ENCODE data around the gene UBXN7.
"Not testable (repeated sequence)": the region's sequence is repeated elsewhere in the genome, so short reads cannot be mapped to it uniquely, and the experiment has no call there.

Gene UBXN7

GRCh38 chr3:196432137-196432879, at the start of gene UBXN7:
Gene UBXN7, minus strand, starts transcription at chr3:196432427. Its CDS starts 28 bp downstream, at chr3:196432399.
- H3K36me3 Mint-ChIP-seq, result no peaks in the 10 kb centered on the region
- H3K4me1 Mint-ChIP-seq (ENCODE audit: low read depth), result peaks cover 25% of the 10 kb centered on the region
- no peaks in the 10 kb centered on the region for H3K9me3 Mint-ChIP-seq (ENCODE audit: low read depth)
- no peaks in the 10 kb centered on the region for H3K27me3 Mint-ChIP-seq
- peak within 1 kb of the TSS; percentile 97 for H3K27ac Mint-ChIP-seq
- H3K4me3 Mint-ChIP-seq, result peak within 1 kb of the TSS; percentile 82

- Mint-ChIP-seq H3K9me3 (ENCODE audit: low read depth) (no peaks in the 10 kb centered on the region), H3K4me3 (no peak overlapping the region), H3K36me3 (peaks cover 7% of the 10 kb centered on the region), H3K4me1 (ENCODE audit: low read depth) (no peaks in the 10 kb centered on the region), H3K27ac (no peak overlapping the region), H3K27me3 (no peaks in the 10 kb centered on the region)
These were observed 45.5 kb upstream of the UBXN7 start for GRCh38 chr3:196477678-196478077.

DNA sequence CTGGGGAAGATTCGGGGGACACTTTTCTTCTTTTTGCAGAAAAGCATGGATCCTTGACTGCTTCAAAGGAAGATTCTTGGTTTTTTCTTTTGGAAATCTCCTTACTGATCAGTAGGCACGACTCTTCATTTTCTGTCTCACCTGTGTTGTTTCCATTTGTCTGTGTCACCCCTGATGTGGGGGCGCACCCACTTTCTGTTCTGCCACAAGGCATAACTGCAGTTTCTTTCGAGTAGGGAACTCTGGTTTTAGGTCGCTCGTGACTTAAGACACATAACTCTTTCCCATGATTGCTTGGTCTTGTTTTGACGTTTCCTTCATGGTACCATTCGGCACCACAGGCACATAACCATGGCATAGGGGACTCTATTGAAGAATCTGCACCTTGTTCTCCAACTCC, 40.1 kb upstream of the UBXN7 start:
- no peaks in the 10 kb centered on the region for H3K27me3 Mint-ChIP-seq
- H3K36me3 Mint-ChIP-seq, result peaks cover 9% of the 10 kb centered on the region
- peaks cover 3% of the 10 kb centered on the region for H3K4me1 Mint-ChIP-seq (ENCODE audit: low read depth)
- no peaks in the 10 kb centered on the region for H3K9me3 Mint-ChIP-seq (ENCODE audit: low read depth)
- no peak overlapping the region for H3K27ac Mint-ChIP-seq
- no peak overlapping the region for H3K4me3 Mint-ChIP-seq

GRCh38 chr3:196471551-196471950, 39.3 kb upstream of the UBXN7 start:
- Mint-ChIP-seq H3K27ac (no peak overlapping the region), H3K4me1 (ENCODE audit: low read depth) (peaks cover 3% of the 10 kb centered on the region), H3K9me3 (ENCODE audit: low read depth) (no peaks in the 10 kb centered on the region), H3K36me3 (peaks cover 9% of the 10 kb centered on the region), H3K27me3 (no peaks in the 10 kb centered on the region), H3K4me3 (no peak overlapping the region)

- not testable (repeated sequence) for H3K4me3 Mint-ChIP-seq; H3K27me3 Mint-ChIP-seq; H3K4me1 Mint-ChIP-seq (ENCODE audit: low read depth); H3K9me3 Mint-ChIP-seq (ENCODE audit: low read depth); H3K27ac Mint-ChIP-seq; H3K36me3 Mint-ChIP-seq
These were observed 38.0 kb upstream of the UBXN7 start for GRCh38 chr3:196470182-196470581.

DNA sequence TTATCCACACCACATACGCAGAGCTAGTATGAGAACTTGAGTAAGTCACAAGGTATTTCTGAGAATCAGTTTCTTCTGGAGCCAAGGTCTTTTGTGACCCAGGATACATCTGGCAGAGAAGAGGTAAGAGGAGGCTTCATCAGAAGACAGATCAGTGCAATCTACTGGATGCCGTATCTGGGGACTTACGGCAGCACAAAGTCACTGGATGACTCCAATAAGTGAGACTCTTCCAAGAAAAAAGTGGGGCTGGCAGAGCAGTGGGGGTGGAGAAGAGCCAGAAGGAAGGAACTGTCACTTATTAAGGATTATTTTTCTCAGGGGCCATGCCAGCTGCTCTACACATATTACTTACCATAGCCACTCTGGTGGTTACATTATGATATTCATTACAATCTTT, 31.6 kb upstream of the UBXN7 start:
- Mint-ChIP-seq H3K27me3 (no peaks in the 10 kb centered on the region), H3K4me1 (ENCODE audit: low read depth) (peaks cover 6% of the 10 kb centered on the region), H3K27ac (no peak overlapping the region), H3K9me3 (ENCODE audit: low read depth) (peaks cover 7% of the 10 kb centered on the region), H3K4me3 (no peak overlapping the region), H3K36me3 (peaks cover 8% of the 10 kb centered on the region)

- Mint-ChIP-seq H3K36me3 (peaks cover 8% of the 10 kb centered on the region), H3K27ac (no peak overlapping the region), H3K4me1 (ENCODE audit: low read depth) (peaks cover 6% of the 10 kb centered on the region), H3K27me3 (no peaks in the 10 kb centered on the region), H3K9me3 (ENCODE audit: low read depth) (peaks cover 7% of the 10 kb centered on the region), H3K4me3 (no peak overlapping the region)
These were observed 31.2 kb upstream of the UBXN7 start for GRCh38 chr3:196463478-196463756.

DNA sequence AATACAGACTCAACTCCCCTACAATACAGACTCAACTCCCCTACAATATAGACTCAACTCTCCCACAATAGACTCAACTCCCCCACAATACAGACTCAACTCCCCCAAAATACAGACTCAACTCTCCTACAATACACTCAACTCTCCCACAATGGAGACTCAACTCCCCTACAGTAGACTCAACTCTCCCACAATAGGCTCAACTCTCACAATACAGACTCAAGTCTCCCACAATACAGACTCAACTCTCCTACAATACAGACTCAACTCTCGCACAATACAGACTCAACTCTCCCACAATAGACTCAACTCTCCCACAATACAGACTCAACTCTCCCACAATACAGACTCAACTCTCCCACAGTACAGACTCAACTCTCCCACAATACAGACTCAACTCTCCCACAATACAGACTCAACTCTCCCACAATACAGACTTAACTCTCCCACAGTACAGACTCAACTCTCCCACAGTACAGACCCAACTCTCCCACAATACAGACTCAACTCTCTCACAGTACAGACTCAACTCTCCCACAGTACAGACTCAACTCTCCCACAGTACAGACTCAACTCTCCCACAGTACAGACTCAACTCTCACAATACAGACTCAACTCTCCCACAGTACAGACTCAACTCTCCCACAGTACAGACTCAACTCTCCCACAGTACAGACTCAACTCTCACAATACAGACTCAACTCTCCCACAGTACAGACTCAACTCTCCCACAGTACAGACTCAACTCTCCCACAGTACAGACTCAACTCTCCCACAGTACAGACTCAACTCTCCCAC, 30.7 kb upstream of the UBXN7 start:
- not testable (repeated sequence) for H3K9me3 Mint-ChIP-seq (ENCODE audit: low read depth); H3K36me3 Mint-ChIP-seq; H3K4me1 Mint-ChIP-seq (ENCODE audit: low read depth); H3K27ac Mint-ChIP-seq; H3K4me3 Mint-ChIP-seq; H3K27me3 Mint-ChIP-seq

- Mint-ChIP-seq H3K27ac (no peak overlapping the region), H3K4me3 (no peak overlapping the region), H3K27me3 (no peaks in the 10 kb centered on the region), H3K4me1 (ENCODE audit: low read depth) (peaks cover 14% of the 10 kb centered on the region), H3K9me3 (ENCODE audit: low read depth) (peaks cover 4% of the 10 kb centered on the region), H3K36me3 (peaks cover 2% of the 10 kb centered on the region)
These were observed 25.8 kb upstream of the UBXN7 start for GRCh38 chr3:196458063-196458462.

GRCh38 chr3:196457470-196457869, 25.2 kb upstream of the UBXN7 start:
- not testable (repeated sequence) for H3K27ac Mint-ChIP-seq; H3K27me3 Mint-ChIP-seq; H3K36me3 Mint-ChIP-seq; H3K9me3 Mint-ChIP-seq (ENCODE audit: low read depth)
- Mint-ChIP-seq H3K4me3 (peak overlapping the region; percentile 12), H3K4me1 (ENCODE audit: low read depth) (peaks cover 14% of the 10 kb centered on the region)

DNA sequence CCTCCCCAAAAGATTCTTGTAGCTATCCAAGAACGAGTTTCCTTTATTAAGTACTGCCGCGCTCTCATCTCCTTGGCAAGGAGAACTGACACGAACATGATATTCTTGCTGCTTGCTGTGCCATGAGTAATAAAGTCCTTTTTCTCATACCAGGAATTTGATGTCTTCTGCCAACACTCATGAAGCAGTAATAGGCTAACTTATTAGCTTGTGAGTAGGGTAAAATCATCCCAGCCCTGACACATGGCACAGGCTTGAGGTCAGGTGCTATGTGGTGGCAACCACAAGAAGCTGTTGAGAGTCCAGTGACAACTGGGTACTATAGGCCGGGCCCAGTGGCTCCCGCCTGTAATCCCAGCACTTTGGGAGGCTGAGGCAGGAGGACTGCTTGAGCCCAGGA, 22.7 kb upstream of the UBXN7 start:
- H3K4me3 Mint-ChIP-seq, result no peak overlapping the region
- H3K9me3 Mint-ChIP-seq (ENCODE audit: low read depth), result no peaks in the 10 kb centered on the region

GRCh38 chr3:196445391-196445790, 13.2 kb upstream of the UBXN7 start:
- H3K36me3 Mint-ChIP-seq; H3K4me3 Mint-ChIP-seq; H3K9me3 Mint-ChIP-seq (ENCODE audit: low read depth): not testable (repeated sequence)

More for the DNA sequence above, 22.7 kb upstream of the UBXN7 start:
- Mint-ChIP-seq H3K27me3 (no peaks in the 10 kb centered on the region), H3K36me3 (peaks cover 2% of the 10 kb centered on the region), H3K27ac (no peak overlapping the region), H3K4me1 (ENCODE audit: low read depth) (peaks cover 11% of the 10 kb centered on the region)

DNA sequence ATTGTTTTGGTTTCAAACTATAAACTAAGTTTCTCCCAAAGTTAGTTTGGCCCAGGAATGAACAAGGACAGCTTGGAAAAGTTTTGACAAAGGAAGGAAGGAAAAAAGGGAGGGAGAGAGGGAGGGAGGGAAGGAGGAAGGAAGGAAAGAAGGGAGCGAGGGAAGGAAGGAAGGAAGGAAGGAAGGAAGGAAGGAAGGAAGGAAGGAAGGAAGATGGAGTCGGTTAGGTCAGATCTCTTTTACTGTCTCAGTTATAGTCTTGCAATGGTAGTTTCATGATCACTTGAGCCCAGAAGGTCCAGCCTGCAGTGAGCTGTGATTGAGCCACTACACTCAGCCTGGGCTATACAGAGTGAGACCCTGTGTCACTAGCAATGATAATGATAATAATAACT, 12.3 kb upstream of the UBXN7 start:
- H3K27me3 Mint-ChIP-seq, result no peaks in the 10 kb centered on the region
- no peak overlapping the region for H3K4me3 Mint-ChIP-seq
- no peaks in the 10 kb centered on the region for H3K4me1 Mint-ChIP-seq (ENCODE audit: low read depth)
- H3K27ac Mint-ChIP-seq, result no peak overlapping the region
- H3K9me3 Mint-ChIP-seq (ENCODE audit: low read depth), result no peaks in the 10 kb centered on the region
- H3K36me3 Mint-ChIP-seq, result no peaks in the 10 kb centered on the region

More at GRCh38 chr3:196445391-196445790, 13.2 kb upstream of the UBXN7 start:
- not testable (repeated sequence) for H3K4me1 Mint-ChIP-seq (ENCODE audit: low read depth); H3K27ac Mint-ChIP-seq; H3K27me3 Mint-ChIP-seq

DNA sequence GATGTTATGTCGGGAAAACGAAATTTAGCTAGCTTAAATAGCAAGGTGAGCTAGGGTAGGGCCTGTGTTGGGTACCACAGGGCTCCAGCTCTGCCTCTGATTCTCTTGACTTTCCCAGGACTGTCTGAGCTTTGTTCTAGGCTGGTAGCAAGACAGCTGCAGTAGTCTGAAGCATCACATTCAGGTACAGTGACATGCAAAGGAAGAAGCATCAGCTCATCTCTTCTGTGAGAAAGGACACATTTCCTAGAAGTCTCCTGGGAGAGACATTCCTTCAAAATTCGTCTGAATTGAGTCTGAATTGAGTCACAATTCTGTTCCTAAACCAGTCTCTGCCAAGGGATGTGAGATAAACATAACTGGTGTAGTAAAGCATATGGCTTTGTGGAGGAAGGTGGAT, 8.5 kb upstream of the UBXN7 start:
- no peaks in the 10 kb centered on the region for H3K36me3 Mint-ChIP-seq
- H3K4me3 Mint-ChIP-seq, result no peak overlapping the region
- no peaks in the 10 kb centered on the region for H3K27me3 Mint-ChIP-seq
- H3K27ac Mint-ChIP-seq, result no peak overlapping the region
- no peaks in the 10 kb centered on the region for H3K9me3 Mint-ChIP-seq (ENCODE audit: low read depth)
- no peaks in the 10 kb centered on the region for H3K4me1 Mint-ChIP-seq (ENCODE audit: low read depth)

GRCh38 chr3:196440041-196440537, 7.9 kb upstream of the UBXN7 start:
- Mint-ChIP-seq H3K4me1 (ENCODE audit: low read depth) (no peaks in the 10 kb centered on the region), H3K27ac (no peak overlapping the region), H3K4me3 (no peak overlapping the region), H3K36me3 (no peaks in the 10 kb centered on the region), H3K9me3 (ENCODE audit: low read depth) (no peaks in the 10 kb centered on the region), H3K27me3 (no peaks in the 10 kb centered on the region)

All from activated naive CD8-positive, alpha-beta T cell (primary cell).